Measurements from ENCODE around the gene TSPAN9.

Gene TSPAN9

DNA sequence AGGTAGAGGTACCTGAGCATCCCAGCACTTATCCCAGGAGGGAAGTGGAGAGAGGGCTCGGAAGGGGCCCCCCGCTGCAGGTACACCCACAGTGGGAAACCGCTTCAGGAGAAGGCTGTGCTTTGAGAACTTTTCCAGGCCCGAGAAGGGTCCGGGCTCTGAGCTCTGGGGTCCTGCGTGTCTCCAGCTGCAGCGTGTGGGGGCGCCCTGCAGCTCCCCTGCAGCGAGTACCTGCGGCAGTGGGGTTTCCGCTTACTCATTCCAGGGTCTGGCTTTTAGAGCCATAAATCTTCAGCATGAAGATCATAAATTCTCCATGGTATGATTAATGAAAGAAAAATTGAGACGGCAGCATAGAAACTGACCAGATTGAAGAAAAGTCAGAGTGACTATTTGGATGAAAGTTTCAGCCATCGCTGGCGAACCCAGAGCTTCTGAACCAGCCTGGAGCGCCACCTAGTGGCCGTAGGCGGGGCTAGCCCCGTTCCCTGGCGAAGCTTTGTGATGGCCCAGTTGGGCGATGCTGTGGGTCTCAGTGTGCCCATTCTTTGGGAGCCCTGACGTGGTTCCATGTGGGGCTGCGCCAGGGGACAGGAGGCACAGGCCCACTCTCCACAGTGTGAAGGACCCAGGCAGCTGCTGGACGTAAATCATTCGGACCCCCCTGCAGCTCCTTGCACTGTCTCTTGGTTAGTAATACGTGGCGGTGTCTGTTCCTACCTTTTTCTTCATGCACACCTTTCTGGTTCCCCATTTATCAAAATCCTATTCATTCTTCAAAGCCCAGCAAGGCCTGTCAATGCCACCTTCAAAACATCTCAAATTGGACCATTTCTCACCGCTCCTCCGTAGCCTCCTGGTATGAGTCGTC, 198.2 kb downstream of the TSPAN9 start:
- TF ChIP-seq TAF1 (IDR thresholded peaks at IDR 0.05; ENCODE audit: borderline replicate concordance, insufficient read depth, low read length), result no peak
- no peak for TF ChIP-seq FOXP2 (optimal IDR thresholded peaks at IDR 0.05; ENCODE audit: borderline replicate concordance, extremely low read depth, extremely low read length, insufficient read depth)
- TF ChIP-seq REST (IDR thresholded peaks at IDR 0.05; ENCODE audit: insufficient read depth in 1 of 2, low read depth in 2 of 2, low read length in 2 of 2), result no peak
- no peak for TF ChIP-seq SIN3A (IDR thresholded peaks at IDR 0.05; ENCODE audit: borderline replicate concordance, insufficient read depth, low read length)
- no peak for TF ChIP-seq POLR2AphosphoS5 (IDR thresholded peaks at IDR 0.05; ENCODE audit: low read depth, low read length)

GRCh38 chr12:3276226-3276625, 199.0 kb downstream of the TSPAN9 start:
- TF ChIP-seq SIN3A (IDR thresholded peaks at IDR 0.05; ENCODE audit: borderline replicate concordance, insufficient read depth, low read length) (no peak), FOXP2 (optimal IDR thresholded peaks at IDR 0.05; ENCODE audit: borderline replicate concordance, extremely low read depth, extremely low read length, insufficient read depth) (no peak), POLR2AphosphoS5 (IDR thresholded peaks at IDR 0.05; ENCODE audit: low read depth, low read length) (no peak), REST (IDR thresholded peaks at IDR 0.05; ENCODE audit: insufficient read depth in 1 of 2, low read depth in 2 of 2, low read length in 2 of 2) (no peak), TAF1 (IDR thresholded peaks at IDR 0.05; ENCODE audit: borderline replicate concordance, insufficient read depth, low read length) (no peak)

GRCh38 chr12:3277306-3277943, 200.2 kb downstream of the TSPAN9 start:
- no peak for TF ChIP-seq FOXP2 (optimal IDR thresholded peaks at IDR 0.05; ENCODE audit: borderline replicate concordance, extremely low read depth, extremely low read length, insufficient read depth)
- no peak for TF ChIP-seq SIN3A (IDR thresholded peaks at IDR 0.05; ENCODE audit: borderline replicate concordance, insufficient read depth, low read length)
- no peak for TF ChIP-seq POLR2AphosphoS5 (IDR thresholded peaks at IDR 0.05; ENCODE audit: low read depth, low read length)
- TF ChIP-seq TAF1 (IDR thresholded peaks at IDR 0.05; ENCODE audit: borderline replicate concordance, insufficient read depth, low read length), result no peak
- TF ChIP-seq REST (IDR thresholded peaks at IDR 0.05; ENCODE audit: insufficient read depth in 1 of 2, low read depth in 2 of 2, low read length in 2 of 2), result no peak

DNA sequence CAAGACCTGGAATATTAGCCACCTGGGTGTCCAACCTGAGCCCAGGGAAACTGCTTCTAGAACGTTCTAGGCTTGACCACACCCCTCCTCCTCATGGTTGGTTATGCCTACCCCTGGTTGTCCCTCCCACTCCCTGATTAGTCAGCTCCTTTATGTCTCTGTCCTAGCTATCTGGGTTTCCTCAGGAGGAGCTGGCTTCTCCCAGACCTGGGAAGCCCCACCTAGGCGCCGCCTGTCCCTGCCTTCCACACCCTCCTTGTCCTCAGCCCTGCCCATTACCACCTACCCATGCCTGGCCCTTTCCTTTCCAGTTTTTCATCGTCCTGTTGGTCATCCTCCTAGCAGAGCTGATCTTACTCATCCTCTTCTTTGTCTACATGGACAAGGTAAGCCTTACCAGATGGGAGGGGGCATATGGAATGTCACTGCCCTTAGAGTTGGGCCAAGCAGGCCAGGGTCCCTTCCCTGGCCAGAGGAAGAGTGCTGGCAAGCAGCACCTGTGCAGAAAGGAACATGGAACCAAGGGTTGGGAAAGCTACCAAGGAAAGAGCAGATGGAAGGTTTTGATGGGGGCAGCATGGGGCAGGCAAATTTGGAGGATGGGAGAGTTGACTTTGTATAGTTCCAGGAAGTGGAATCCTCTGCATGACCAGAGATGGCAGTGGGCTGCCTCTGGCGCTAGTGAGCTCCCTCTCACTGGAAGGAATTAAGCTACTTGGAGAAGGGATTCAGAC, 201.7 kb downstream of the TSPAN9 start:
- TF ChIP-seq TAF1 (IDR thresholded peaks at IDR 0.05; ENCODE audit: borderline replicate concordance, insufficient read depth, low read length) (no peak), SIN3A (IDR thresholded peaks at IDR 0.05; ENCODE audit: borderline replicate concordance, insufficient read depth, low read length) (no peak), FOXP2 (optimal IDR thresholded peaks at IDR 0.05; ENCODE audit: borderline replicate concordance, extremely low read depth, extremely low read length, insufficient read depth) (no peak), REST (IDR thresholded peaks at IDR 0.05; ENCODE audit: insufficient read depth in 1 of 2, low read depth in 2 of 2, low read length in 2 of 2) (no peak), POLR2AphosphoS5 (IDR thresholded peaks at IDR 0.05; ENCODE audit: low read depth, low read length) (no peak)
